ENCODE results near the gene GANAB. TPM values are rescaled to one million over a fixed set of nuclear protein-coding genes. Genes with fewer than 3 reads are reported as not detected.

The GANAB gene
- total and polyA plus RNA-seq, 2 of the 13 experiments (the other 11 are each of a cell fraction or from before 2014, with no cell fraction given) = 99.5 to 234 TPM

DNA sequence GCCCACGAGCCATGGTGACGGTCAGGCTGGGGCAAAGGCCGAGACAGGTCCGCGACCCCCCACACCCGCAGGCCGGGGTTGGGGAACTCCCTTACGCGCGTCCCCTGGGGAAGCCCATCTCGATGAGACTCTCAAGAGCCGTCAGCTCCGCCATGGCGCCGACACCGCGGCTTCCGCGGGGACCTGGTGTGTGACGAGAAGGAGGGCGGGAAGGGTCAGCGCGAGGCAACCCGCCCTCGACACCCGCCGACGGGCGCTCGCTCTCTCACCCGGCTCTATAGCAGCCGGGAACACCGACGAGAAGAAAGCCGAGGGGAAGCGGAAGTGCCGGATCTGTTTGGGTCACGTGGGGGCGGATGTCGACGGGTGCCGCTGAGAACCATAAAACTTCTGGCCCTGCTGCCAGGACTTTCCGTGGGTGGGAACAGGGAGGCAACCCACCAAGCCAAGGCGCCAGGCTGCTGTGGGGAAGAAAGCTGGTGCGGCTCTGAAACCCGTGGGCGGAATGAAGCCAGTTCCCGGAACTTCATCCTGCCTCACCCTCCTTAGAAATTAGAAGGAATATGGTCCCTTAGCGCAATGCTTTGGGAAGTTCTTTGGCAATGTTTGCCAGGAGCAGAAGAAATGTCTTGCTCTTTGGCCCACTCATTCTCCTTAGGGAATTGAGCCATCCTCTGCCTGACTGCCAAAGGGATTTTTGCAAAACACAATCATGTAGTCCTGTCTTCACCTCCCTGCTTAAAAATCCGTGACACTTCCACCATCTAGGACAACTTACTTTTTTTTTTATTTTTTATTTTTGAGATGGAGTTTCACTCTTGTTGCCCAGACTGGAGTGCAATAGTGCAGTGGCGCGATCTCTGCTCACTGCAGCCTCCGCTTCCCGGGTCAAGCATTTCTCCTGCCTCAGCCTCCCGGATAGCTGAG lies 32.6 kb upstream of the GANAB start, which contains the start of gene UBXN1 (continued):
- TF ChIP-seq SETDB1 (CRISPR knock-in tag; IDR thresholded peaks at IDR 0.05; ENCODE audit: borderline replicate concordance) (no peak), RAD51 (IDR thresholded peaks at IDR 0.05; ENCODE audit: borderline replicate concordance) (peak; percentile 87), HOXA5 (CRISPR knock-in tag; IDR thresholded peaks at IDR 0.05) (no peak), ZNF720 (CRISPR knock-in tag; IDR thresholded peaks at IDR 0.05) (no peak), ZHX2 (IDR thresholded peaks at IDR 0.05; ENCODE audit: low read depth) (no peak), ZHX2 (CRISPR knock-in tag; IDR thresholded peaks at IDR 0.05; ENCODE audit: borderline replicate concordance) (no peak), ZBED4 (CRISPR knock-in tag; IDR thresholded peaks at IDR 0.05; ENCODE audit: borderline replicate concordance) (peak; percentile 40; the same call in 1 of the 2 replicates), SP140L (CRISPR knock-in tag; IDR thresholded peaks at IDR 0.05; ENCODE audit: borderline replicate concordance) (no peak)
- TF ChIP-seq, protein P1, sequence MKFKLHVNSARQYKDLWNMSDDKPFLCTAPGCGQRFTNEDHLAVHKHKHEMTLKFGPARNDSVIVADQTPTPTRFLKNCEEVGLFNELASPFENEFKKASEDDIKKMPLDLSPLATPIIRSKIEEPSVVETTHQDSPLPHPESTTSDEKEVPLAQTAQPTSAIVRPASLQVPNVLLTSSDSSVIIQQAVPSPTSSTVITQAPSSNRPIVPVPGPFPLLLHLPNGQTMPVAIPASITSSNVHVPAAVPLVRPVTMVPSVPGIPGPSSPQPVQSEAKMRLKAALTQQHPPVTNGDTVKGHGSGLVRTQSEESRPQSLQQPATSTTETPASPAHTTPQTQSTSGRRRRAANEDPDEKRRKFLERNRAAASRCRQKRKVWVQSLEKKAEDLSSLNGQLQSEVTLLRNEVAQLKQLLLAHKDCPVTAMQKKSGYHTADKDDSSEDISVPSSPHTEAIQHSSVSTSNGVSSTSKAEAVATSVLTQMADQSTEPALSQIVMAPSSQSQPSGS (CRISPR knock-in tag; IDR thresholded peaks at IDR 0.05) = peak; percentile 71
- TF ChIP-seq, protein P2, sequence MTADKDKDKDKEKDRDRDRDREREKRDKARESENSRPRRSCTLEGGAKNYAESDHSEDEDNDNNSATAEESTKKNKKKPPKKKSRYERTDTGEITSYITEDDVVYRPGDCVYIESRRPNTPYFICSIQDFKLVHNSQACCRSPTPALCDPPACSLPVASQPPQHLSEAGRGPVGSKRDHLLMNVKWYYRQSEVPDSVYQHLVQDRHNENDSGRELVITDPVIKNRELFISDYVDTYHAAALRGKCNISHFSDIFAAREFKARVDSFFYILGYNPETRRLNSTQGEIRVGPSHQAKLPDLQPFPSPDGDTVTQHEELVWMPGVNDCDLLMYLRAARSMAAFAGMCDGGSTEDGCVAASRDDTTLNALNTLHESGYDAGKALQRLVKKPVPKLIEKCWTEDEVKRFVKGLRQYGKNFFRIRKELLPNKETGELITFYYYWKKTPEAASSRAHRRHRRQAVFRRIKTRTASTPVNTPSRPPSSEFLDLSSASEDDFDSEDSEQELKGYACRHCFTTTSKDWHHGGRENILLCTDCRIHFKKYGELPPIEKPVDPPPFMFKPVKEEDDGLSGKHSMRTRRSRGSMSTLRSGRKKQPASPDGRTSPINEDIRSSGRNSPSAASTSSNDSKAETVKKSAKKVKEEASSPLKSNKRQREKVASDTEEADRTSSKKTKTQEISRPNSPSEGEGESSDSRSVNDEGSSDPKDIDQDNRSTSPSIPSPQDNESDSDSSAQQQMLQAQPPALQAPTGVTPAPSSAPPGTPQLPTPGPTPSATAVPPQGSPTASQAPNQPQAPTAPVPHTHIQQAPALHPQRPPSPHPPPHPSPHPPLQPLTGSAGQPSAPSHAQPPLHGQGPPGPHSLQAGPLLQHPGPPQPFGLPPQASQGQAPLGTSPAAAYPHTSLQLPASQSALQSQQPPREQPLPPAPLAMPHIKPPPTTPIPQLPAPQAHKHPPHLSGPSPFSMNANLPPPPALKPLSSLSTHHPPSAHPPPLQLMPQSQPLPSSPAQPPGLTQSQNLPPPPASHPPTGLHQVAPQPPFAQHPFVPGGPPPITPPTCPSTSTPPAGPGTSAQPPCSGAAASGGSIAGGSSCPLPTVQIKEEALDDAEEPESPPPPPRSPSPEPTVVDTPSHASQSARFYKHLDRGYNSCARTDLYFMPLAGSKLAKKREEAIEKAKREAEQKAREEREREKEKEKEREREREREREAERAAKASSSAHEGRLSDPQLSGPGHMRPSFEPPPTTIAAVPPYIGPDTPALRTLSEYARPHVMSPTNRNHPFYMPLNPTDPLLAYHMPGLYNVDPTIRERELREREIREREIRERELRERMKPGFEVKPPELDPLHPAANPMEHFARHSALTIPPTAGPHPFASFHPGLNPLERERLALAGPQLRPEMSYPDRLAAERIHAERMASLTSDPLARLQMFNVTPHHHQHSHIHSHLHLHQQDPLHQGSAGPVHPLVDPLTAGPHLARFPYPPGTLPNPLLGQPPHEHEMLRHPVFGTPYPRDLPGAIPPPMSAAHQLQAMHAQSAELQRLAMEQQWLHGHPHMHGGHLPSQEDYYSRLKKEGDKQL (CRISPR knock-in tag; IDR thresholded peaks at IDR 0.05; ENCODE audit: low read depth) = no peak
